Spleen (tissue), 13 donors: ENCODE data around the gene LIPJ. TPM values are rescaled to one million over a fixed set of nuclear protein-coding genes. Genes with fewer than 3 reads are reported as not detected.

Experiments
- DNase-seq: peaks from one replicate; pipeline ENCODE4 v3.0.0-alpha.2; 2020
- H3K27ac ChIP-seq, 8 donors: fragments of 200-600 bp; sonication (generic) in 7 of 8; 1 replicate in 4 of 8; 2 replicates in 4 of 8; pipeline versions ENCODE4 v1.5.0 to v1.8.0; 2016 to 2021; ENCODE audit warnings: inconsistent platforms in 4 of 8, mild to moderate bottlenecking in 4 of 8, moderate library complexity in 1 of 8
- H3K27me3 ChIP-seq, 7 donors: fragments of 200-600 bp; sonication (generic) in 6 of 7; replicated peaks in 1 of 7; 1 replicate in 4 of 7; 2 replicates in 3 of 7; pipeline versions ENCODE4 v1.5.0 to v1.8.0; 2016 to 2021; ENCODE audit warnings: inconsistent platforms in 3 of 7, mild to moderate bottlenecking in 1 of 7
- H3K36me3 ChIP-seq, 6 donors: fragments of 200-600 bp; sonication (generic) in 5 of 6; 1 replicate in 4 of 6; 2 replicates in 2 of 6; pipeline versions ENCODE4 v1.5.0 to v1.8.0; 2016 to 2021; ENCODE audit warnings: inconsistent platforms in 2 of 6
- H3K4me1 ChIP-seq, 6 donors: fragments of 200-600 bp; sonication (generic) in 5 of 6; 1 replicate in 3 of 6; 2 replicates in 3 of 6; pipeline versions ENCODE4 v1.5.0 to v1.8.0; 2016 to 2021; ENCODE audit warnings: inconsistent platforms in 3 of 6
- H3K4me3 ChIP-seq, 8 donors: fragments of 200-600 bp; sonication (generic) in 7 of 8; 1 replicate in 4 of 8; 2 replicates in 4 of 8; pipeline versions ENCODE4 v1.5.0 to v1.8.0; 2016 to 2021; ENCODE audit warnings: inconsistent platforms in 4 of 8, mild to moderate bottlenecking in 4 of 8, moderate library complexity in 2 of 8
- H3K9me3 ChIP-seq, 8 donors: fragments of 200-600 bp; sonication (generic) in 7 of 8; 1 replicate in 4 of 8; 2 replicates in 4 of 8; pipeline versions ENCODE4 v1.5.0 to v1.8.0; 2016 to 2021; ENCODE audit warnings: inconsistent platforms in 4 of 8
- POLR2A ChIP-seq, 3 donors: fragments of 450-650 bp; IDR thresholded peaks; one replicate each; pipeline ENCODE4 v1.5.1; 2017; ENCODE audit warnings: antibody characterized with exemption in 3 of 3, mild to moderate bottlenecking in 1 of 3
- POLR2AphosphoS5 ChIP-seq, 3 donors: sonication (generic); formaldehyde crosslinking; IDR thresholded peaks; one replicate each; pipeline ENCODE4 v1.5.1; 2017; ENCODE audit warnings: antibody characterized with exemption in 3 of 3
- WGBS, 5 donors: extraction: QIAGEN DNeasy Blood & Tissue Kit in 3 of 5; methylation state at CpG; one replicate each; pipeline versions ENCODE4 v1.1.5 to v1.1.7; 2013 to 2018; 5-methylcytosine and 5-hydroxymethylcytosine counted together
- intact Hi-C: fragments of 100-400 bp; cut with DNase I; formaldehyde crosslinking; loops from one replicate; pipeline ENCODE4 v1.15.0; 2023; ENCODE audit warnings: low total_unique reads
- long read RNA-seq, 2 donors: transcript quantifications; one replicate each; lab custom pipeline, GENCODE V29; 2026
- polyA plus RNA-seq, 3 donors: library from polyadenylated mRNA; stranded (reverse); fragments of 200-250 nt; gene quantifications; one replicate each; pipeline ENCODE4 v1.2.1, GENCODE V29; 2013
- total RNA-seq, 7 donors: library from RNA; depleted of rRNA in 3 of 7; stranded (reverse); fragments of >200 nt in 3 of 7; fragmentation: NEBNext Ultra II Directional in 4 of 7; extraction: Animal tissue kit (Norgen Biotek cat#: 25700) in 4 of 7; gene quantifications; one replicate each; pipeline versions ENCODE4 v1.1.0 to v1.2.1, GENCODE V29; 2016 to 2021
- TF ChIP-seq, protein P1 (sequence below), 11 experiments: fragments of 200-600 bp in 7 of 11; fragments of 450-650 bp in 4 of 11; sonication (generic) in 4 of 11; IDR thresholded peaks in 8 of 11; conservative IDR thresholded peaks in 3 of 11; 1 replicate in 7 of 11; 2 replicates in 4 of 11; pipeline versions ENCODE4 v1.4.0 to v1.8.0; 2016 to 2021; ENCODE audit warnings: antibody characterized with exemption in 11 of 11, inconsistent platforms in 4 of 11, mild to moderate bottlenecking in 1 of 11
- donor health status: healthy with polysubstance abuse.
- donor health status: DM: no; HTN: no; CAD: no; lungs with moderate emphysema.
- donor health status: DM: no; HTN: no; CAD: no.
- donor health status: Bipolar disorder and iron deficiency.
- donor health status: healthy.
- donor health status: DM: no; HTN: no; CAD: no.
- donor health status: DM: yes; HTN: yes; CAD: no.

Gene LIPJ, protein sequence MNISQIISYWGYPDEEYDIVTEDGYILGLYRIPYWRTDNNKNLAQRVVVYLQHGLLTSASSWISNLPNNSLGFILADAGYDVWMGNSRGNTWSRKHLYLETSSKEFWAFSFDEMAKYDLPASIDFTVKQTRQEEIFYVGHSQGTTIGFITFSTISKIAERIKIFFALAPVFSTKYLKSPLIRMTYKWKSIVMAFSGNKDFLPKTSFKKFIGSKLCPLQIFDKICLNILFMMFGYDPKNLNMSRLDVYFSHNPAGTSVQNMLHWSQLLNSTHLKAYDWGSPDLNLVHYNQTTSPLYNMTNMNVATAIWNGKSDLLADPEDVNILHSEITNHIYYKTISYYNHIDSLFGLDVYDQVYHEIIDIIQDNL
- total RNA-seq (under 1 TPM in 5 of 7 donors, not detected in 2; 0.10 to 0.33 (median 0.21) TPM), polyA plus RNA-seq (under 1 TPM; 0.13 to 0.57 (median 0.27) TPM)
- long read RNA-seq, donor 1 = 0 reads
- long read RNA-seq, donor 2 = 0 reads

DNA sequence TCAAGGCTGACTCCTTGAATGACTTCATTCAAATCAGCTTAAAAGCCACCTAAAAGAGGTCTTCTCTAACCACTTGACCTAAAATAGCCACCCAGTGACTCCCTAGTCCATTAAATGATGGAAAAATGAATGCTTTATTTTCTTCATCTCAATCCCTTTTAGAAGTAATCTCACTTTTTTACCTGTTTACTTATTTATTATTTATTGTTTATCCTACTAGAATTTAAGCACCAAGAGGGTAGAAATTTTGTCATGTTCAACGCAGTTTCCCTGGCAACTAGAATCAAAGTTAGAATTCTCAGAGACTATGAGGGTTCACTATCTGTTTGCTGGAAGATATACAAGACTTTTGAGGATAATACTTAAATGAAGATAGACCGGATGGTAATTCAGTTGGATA lies at the start of gene LIPJ:
Gene LIPJ (plus strand): TSS at position 301 of the 400 bp plus-strand sequence. CDS start 3,926 bp downstream, outside the sequence.
- Histone ChIP-seq H3K9me3 (no peaks in the 10 kb centered on the region), H3K27ac (no peak within 1 kb of the TSS), H3K27me3 (no peaks in the 10 kb centered on the region), H3K4me3 (no peak within 1 kb of the TSS), H3K36me3 (no peaks in the 10 kb centered on the region), H3K4me1 (peaks cover 5 to 18% (median 14%) of the 10 kb centered on the region in 6 donors)
- TF ChIP-seq, protein P1, sequence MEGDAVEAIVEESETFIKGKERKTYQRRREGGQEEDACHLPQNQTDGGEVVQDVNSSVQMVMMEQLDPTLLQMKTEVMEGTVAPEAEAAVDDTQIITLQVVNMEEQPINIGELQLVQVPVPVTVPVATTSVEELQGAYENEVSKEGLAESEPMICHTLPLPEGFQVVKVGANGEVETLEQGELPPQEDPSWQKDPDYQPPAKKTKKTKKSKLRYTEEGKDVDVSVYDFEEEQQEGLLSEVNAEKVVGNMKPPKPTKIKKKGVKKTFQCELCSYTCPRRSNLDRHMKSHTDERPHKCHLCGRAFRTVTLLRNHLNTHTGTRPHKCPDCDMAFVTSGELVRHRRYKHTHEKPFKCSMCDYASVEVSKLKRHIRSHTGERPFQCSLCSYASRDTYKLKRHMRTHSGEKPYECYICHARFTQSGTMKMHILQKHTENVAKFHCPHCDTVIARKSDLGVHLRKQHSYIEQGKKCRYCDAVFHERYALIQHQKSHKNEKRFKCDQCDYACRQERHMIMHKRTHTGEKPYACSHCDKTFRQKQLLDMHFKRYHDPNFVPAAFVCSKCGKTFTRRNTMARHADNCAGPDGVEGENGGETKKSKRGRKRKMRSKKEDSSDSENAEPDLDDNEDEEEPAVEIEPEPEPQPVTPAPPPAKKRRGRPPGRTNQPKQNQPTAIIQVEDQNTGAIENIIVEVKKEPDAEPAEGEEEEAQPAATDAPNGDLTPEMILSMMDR (IDR thresholded peaks at IDR 0.05 in 8 of 11, conservative IDR thresholded peaks at IDR 0.05 in 3 of 11) = no peak
- no peak for TF ChIP-seq POLR2AphosphoS5 (IDR thresholded peaks at IDR 0.05)
- TF ChIP-seq POLR2A (IDR thresholded peaks at IDR 0.05) = no peak
- intact Hi-C loops = no loop called here
- DNase-seq = no peak
- 91 to 97% (median 94%) methylated on average over 2 of the region's 2 CpGs for WGBS, 5 donors

DNA sequence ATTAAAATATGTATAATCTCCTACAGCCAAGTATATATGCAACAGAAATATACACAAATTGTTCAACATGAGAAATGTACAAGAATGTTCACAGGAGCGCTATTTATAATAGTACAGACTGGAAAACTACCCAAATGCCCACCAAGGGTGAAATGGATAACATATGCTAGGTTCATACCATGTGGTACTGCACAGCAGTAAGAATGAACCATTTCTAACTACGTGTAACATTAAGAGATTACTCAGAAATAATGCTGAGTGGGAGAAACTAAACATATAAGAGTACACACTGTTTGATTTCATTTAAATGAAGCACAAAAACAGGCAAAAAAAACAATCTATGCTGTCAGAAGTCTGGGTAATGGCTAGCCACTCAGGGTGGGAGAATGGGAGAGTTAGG lies 49.2 kb upstream of the LIPJ start:
- DNase-seq = no peak
- 78 to 93% (median 86%) methylated on average over 2 of the region's 2 CpGs for WGBS, 5 donors
- Histone ChIP-seq H3K9me3 (no peaks in the 10 kb centered on the region), H3K4me3 (no peak overlapping the region), H3K36me3 (no peaks in the 10 kb centered on the region), H3K27ac (peak overlapping the region in 6 of 8 donors; percentile 2 to 55 (median 32)), H3K4me1 (no peaks in the 10 kb centered on the region), H3K27me3 (no peaks in the 10 kb centered on the region)
- TF ChIP-seq POLR2AphosphoS5 (IDR thresholded peaks at IDR 0.05) (no peak), POLR2A (IDR thresholded peaks at IDR 0.05) (no peak)
- TF ChIP-seq, protein P1 (IDR thresholded peaks at IDR 0.05 in 8 of 11, conservative IDR thresholded peaks at IDR 0.05 in 3 of 11) = no peak
- intact Hi-C loops = no loop called here

DNA sequence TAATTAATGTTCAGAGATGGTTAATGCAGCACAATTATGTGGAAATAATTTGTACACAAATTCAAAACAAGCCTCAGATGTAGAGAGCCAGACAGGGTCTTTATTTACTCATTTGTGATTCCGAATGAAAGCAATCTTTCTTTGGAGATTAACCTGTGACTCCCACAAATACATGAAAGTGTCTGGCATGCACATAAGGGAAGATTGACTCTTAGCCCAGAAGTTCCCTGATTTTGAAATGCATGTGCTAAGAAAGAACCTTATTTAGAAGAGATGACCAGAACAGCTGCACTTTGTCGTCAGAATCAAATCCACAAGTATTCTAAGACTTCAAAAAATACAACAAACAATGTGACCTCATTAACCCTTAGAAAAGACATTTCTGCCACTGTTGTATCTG lies 48.5 kb upstream of the LIPJ start:
- no peak for DNase-seq
- Histone ChIP-seq H3K9me3 (no peaks in the 10 kb centered on the region), H3K4me1 (peaks cover 0 to 3% (median 0%) of the 10 kb centered on the region in 6 donors), H3K4me3 (no peak overlapping the region), H3K27ac (peak overlapping the region in 6 of 8 donors; percentile 22 to 55 (median 32)), H3K27me3 (no peaks in the 10 kb centered on the region), H3K36me3 (no peaks in the 10 kb centered on the region)
- WGBS, 5 donors = 34 to 67% (median 65%) methylated on average over 2 of the region's 2 CpGs
- intact Hi-C loops = no loop called here
- TF ChIP-seq, protein P1 (IDR thresholded peaks at IDR 0.05 in 8 of 11, conservative IDR thresholded peaks at IDR 0.05 in 3 of 11) = no peak

DNA sequence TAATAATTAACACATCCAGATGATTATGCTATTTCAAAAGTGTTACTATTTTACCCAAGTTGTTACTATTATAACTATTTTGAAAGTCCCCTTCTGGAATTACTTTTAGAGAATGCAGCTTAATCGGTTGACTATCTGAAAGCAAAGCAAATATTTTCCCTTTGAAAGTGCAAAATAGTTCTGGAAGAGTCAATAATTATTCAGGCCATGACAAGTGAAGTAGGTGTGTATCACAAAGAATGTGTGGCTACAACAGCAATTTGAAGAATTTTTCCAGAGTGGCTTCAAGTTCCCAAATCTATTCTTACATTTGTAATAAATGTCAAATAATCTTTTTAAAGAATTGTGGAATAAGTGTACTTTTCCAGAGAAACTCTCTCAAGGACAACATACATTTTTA lies 46.2 kb upstream of the LIPJ start:
- no peak for DNase-seq
- Histone ChIP-seq H3K36me3 (no peaks in the 10 kb centered on the region), H3K4me1 (peaks cover 0 to 3% (median 0%) of the 10 kb centered on the region in 6 donors), H3K27me3 (no peaks in the 10 kb centered on the region), H3K9me3 (no peaks in the 10 kb centered on the region), H3K27ac (peak overlapping the region in 4 of 8 donors; percentile 36 to 52 (median 44)), H3K4me3 (no peak overlapping the region)
- 80 to 92% (median 84%) methylated on average over 1 of the region's 1 CpG for WGBS, 5 donors
- intact Hi-C loops = no loop called here
- TF ChIP-seq, protein P1 (IDR thresholded peaks at IDR 0.05 in 8 of 11, conservative IDR thresholded peaks at IDR 0.05 in 3 of 11) = no peak
- TF ChIP-seq POLR2A (IDR thresholded peaks at IDR 0.05) (no peak), POLR2AphosphoS5 (IDR thresholded peaks at IDR 0.05) (no peak)
